Dedifferentiated amniotic fluid mesenchymal stem cell (primary cell): Measurements from ENCODE around the gene SPOUT1.
"Not testable (repeated sequence)": the region's sequence is repeated elsewhere in the genome, so short reads cannot be mapped to it uniquely, and the experiment has no call there.

Source experiments
- DNase-seq: peaks from one replicate; pipeline ENCODE4 v3.0.0-alpha.2; 2016; ENCODE audit errors: extremely low spot score

SPOUT1 gene, protein sequence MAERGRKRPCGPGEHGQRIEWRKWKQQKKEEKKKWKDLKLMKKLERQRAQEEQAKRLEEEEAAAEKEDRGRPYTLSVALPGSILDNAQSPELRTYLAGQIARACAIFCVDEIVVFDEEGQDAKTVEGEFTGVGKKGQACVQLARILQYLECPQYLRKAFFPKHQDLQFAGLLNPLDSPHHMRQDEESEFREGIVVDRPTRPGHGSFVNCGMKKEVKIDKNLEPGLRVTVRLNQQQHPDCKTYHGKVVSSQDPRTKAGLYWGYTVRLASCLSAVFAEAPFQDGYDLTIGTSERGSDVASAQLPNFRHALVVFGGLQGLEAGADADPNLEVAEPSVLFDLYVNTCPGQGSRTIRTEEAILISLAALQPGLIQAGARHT

DNA sequence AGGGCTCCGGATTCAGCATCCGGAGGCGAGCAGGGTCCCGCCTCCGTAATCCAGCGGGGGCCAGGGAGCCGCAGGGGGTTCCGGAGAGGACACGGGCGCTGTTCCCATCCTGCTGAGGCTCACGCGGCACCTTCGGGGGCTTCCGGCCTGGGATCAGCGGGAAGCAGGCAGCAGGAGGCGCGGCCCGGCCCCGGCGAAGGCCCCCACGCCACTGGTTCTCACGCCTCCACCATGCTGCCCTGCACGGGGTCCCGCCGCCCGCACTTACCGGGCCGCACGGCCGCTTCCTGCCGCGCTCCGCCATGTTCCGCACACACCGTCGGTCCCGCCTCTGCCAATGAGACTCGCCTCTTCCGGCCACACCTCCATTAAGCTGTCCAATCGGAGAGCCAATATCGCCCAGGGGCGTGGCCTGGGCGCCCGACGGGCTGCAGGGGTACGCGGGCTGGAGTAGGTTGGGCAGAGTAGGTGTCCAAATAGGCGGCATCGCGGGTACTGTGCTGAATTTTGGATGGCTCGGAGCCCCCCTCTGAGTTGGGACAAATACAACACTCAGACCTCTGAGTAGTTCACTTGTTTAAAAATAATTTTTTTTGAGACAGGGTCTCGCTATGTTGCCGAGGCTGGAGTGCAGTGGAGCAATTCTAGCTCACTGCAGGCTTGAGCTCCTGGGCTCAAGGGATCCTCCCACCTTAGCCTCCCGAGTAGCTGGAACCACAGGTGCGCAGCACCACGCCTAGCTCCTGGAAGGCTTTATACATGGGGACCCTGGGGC is at the start of gene SPOUT1:
SPOUT1 (minus strand) TSS at position 318 of the 775 bp plus-strand sequence; CDS start at position 304, 14 bp downstream.
- DNase-seq = peak; percentile 91

DNA sequence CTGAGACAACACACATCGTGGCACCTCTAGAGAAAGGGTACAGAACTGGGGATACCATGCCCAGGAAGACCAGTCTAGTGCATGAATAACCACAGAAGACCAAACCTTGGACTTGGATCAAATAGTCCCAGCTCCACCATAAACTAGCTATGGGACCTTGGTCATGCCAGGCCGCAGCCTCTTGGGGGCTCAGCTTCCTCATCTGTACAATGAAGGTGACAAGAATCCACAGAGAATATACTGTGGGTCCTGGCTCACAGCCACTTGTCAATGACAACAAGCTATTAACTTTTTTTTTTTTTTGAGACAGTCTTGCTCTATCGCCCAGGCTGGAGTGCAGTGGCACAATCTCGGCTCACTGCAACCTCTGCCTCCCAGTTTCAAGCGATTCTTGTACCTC is 48.3 kb upstream of the SPOUT1 start:
- DNase-seq = no peak

- DNase-seq = not testable (repeated sequence)
Observed at GRCh38 chr9:128870941-128871265, 41.3 kb upstream of the SPOUT1 start.

DNA sequence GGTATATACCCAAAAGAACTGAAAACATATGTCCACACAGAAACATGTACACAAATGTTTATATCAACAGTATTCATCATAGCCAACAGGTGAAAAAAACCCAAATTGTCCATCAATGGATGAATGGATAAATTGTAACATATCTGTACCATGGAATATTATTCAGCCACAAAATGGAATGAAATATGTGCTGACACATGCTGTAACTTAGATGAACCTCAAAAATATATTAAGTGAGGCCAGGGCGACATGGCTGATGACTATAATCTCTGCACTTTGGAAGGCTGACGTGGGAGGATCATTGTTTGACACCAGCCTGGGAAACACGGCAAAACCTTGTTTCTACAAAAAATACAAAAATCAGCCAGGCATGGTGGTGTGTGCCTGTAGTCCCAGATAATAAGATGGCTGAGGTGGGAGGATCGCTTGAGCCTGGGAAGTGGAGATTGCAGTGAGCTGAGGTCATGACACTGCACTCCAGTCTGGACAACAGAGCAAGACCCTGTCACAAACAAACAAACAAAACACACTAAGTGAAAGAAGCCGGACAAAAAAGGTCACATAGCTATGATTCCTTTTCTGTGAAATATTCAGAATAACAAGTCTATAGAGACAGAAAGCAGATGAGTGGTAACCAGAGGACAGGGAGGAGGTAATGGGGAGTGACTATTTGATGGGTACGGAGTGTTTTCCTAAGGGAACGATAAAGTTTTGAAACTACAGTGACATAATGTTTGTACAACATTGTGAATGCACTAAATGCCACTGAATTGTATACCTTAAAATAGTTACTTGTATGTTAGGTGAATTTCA is 40.7 kb upstream of the SPOUT1 start:
- DNase-seq = no peak

DNA sequence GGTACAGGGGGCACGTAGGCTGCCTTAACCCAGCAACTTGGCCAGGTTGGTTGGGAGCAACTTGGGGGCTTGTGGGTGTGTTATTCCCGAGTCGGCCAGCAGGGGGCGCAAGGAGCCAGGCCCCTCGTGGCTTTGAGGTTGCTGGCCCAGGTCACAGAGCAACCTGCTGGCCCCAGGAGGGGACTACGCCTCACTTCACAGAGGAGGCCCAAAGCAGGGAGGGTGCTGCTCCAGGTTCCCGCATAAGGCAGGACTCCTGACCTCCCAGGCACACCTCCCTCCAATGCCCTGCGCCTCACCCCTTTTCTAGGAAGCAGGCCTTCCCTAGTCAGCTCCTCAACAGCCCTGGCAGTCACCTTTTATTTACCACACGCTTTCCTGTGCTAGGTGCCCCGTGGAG is 34.1 kb upstream of the SPOUT1 start:
- no peak for DNase-seq

- no peak for DNase-seq
Observed at GRCh38 chr9:128862401-128862851, 32.8 kb upstream of the SPOUT1 start.

DNA sequence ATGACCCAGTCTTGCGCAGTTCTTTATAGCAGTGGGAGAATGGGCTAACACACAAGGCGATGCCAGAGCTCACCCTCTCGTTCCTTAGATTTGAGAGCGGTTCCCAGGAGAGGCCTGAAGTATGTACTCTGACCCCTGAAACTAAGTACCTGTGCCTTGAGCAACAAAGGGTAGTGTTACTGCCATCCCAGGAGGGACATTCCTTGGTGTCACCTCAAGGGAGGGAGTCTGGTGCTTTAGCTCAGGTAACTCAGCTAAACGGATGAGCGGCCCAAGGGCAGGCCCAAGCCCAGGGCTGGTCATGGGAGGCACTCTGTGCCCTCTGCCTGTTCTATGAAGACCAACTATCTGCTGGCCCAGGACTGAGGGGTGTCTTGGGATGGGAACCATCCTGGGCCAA is 31.9 kb upstream of the SPOUT1 start:
- no peak for DNase-seq

DNA sequence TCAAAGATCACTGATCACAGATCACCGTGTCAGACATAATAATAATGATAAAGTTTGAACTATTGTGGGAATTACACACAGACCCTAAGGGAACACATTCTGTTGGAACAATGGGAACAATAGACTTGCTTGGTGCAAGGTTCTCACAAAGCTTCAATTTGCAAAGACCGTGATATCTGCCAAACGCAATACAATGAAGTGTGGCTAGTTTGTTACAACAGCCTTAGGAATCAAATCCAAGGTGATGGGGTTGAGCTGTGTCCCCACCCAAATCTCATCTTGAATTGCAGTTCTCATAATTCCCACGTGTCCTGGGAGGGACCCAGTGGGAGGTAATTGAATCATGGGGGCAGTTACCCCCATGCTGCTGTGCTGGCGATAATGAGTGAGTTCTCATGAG is 31.3 kb upstream of the SPOUT1 start:
- DNase-seq = no peak

GRCh38 chr9:128858476-128858875 is 28.9 kb upstream of the SPOUT1 start:
- not testable (repeated sequence) for DNase-seq

DNA sequence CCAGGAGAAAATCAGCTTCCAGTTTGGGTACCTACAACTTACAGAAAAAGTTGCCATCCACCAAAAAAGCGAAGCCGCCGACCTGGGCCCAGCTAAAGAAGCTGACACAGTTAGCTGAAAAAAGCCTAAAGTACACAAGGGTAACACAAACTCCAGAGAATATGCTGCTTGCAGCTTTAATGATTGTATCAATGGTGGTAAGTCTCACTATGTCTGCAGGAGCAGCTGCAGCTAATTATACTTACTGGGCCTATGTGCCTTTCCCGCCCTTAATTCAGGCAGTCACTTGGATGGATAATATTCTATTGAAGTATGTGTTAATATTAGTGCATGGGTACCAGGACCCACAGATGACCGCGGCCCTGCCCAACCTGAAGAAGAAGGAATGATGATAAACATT is 24.9 kb upstream of the SPOUT1 start:
- not testable (repeated sequence) for DNase-seq

DNA sequence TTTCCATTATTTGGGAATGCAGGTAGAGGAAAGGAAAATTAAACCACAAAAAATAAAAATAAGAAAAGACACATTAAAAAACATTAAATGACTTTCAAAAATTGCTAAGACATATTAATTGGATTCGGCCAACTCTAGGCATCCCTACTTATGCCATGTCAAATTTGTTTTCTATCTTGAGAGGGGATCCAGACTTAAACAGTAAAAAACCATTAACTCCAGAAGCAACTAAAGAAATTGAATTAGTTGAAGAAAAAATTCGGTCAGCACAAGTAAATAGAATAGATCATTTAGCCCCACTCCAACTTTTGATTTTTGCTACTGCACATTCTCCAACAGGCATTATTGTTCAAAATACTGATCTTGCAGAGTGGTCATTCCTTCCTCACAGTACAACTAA is 23.1 kb upstream of the SPOUT1 start:
- DNase-seq = not testable (repeated sequence)

DNA sequence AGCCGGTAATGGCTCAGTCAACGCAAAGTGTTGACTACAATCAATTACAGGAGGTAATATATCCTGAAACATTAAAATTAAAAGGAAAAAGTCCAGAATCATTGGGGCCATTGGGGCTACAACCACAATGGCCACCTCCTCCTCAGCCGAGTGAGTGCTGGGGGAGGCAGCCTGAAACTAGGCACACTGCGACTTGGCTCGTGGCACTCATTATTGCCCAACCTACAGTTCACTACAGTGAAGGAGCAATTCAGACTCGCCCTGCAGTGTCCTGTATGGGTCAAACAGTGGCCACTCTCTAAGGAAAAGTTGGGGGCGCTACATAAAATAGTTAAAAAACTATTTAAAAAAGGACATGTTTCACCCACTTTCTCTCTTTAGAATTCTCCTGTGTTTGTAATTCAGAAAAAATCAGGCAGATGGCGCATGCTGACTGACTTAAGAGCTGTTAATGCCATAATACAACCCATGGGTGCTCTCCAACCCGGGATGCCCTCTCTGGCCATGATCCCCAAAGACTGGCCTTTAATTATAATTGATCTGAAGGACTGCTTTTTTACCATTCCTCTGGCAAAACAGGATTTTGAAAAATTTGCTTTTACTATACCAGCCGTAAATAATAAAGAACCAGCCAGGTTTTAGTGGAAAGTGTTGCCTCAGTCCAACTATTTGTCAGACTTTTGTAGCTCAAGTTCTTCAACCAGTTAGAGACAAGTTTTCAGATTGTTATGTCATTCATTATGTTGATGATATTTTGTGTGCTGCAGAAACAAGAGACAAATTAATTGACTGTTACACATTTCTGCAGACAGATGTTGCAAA is 22.4 kb upstream of the SPOUT1 start:
- peak; percentile 31 for DNase-seq

GRCh38 chr9:128851024-128851423 is 21.4 kb upstream of the SPOUT1 start:
- DNase-seq = not testable (repeated sequence)

- no peak for DNase-seq
Observed at GRCh38 chr9:128847803-128848202, 18.2 kb upstream of the SPOUT1 start.

DNA sequence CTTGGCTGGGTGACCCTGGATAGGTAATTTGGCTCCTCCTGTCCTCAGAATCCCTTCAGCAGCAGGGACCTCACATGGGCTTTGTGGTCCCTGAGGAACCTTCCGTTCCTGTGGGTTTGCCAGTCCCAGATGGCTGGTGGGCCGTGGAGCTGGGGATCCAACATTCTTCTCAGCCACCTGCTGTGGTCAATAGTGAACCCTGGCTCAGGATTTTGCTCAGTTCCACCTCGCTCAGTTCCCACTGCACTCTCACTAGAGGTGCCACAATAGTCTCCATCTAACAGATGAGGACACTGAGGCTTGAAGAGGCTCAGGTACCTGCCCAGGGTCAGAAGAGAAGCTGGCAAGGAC is 17.1 kb upstream of the SPOUT1 start:
- DNase-seq = no peak

- no peak for DNase-seq
Observed at GRCh38 chr9:128845186-128845931, 15.8 kb upstream of the SPOUT1 start.

DNA sequence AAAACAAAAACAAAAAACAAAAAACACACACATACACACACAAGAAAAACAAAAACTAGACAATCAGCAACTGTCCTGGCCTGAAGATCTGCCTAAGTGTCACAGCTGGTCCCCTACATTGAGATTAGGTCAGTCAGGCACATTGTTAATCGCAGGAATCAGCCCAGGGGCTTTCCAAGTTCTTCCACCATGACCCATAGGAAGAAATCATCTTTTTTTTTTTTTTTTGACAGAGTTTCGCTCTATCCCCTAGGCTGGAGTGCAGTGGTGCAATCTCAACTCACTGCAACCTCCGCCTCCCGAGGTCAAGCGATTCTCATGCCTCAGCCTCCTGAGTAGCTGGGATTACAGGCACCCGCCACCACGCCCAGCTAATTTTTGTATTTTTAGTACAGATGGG is 13.6 kb upstream of the SPOUT1 start:
- DNase-seq = not testable (repeated sequence)

GRCh38 chr9:128841694-128842492 is 12.3 kb upstream of the SPOUT1 start:
- no peak for DNase-seq

GRCh38 chr9:128840524-128840923 is 10.9 kb upstream of the SPOUT1 start:
- no peak for DNase-seq

DNA sequence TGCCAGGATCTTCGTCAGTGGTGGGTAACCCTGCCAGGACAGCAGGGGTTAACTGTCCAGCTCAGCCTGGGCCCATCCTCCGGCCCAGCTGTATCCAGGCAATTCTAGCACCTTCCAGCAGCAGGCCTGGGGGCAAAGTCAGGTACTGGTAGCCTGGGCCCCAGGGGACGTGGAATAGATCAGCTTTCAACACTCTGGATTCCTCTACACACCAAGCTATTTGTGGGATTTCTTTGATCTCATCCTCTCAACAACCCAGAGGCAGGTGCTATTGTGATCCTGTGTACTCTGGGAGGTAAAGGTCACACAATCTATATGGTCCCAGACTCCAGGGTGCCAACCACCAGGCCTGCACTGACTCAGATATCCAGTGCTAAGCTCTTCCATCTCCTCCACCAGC is 8.7 kb upstream of the SPOUT1 start:
- no peak for DNase-seq
